ENCODE results near the gene PTPRR. TPM values are rescaled to one million over a fixed set of nuclear protein-coding genes. Genes with fewer than 3 reads are reported as not detected.
"Not testable (repeated sequence)": the region's sequence is repeated elsewhere in the genome, so short reads cannot be mapped to it uniquely, and the experiment has no call there.

The PTPRR gene
- polyA plus RNA-seq, 1 donor from 2014 or later, result not detected

- Mint-ChIP-seq H3K27ac (no peak overlapping the region), H3K4me3 (no peak overlapping the region), H3K27me3 (peaks cover 3% of the 10 kb centered on the region), H3K9me3 (no peaks in the 10 kb centered on the region), H3K36me3 (no peaks in the 10 kb centered on the region), H3K4me1 (peaks cover 0 to 1% (median 0%) of the 10 kb centered on the region in 3 donors)
Observed at GRCh38 chr12:70741256-70741655, 179.3 kb downstream of the PTPRR start.

- Mint-ChIP-seq H3K4me1 (peaks cover 0 to 1% (median 0%) of the 10 kb centered on the region in 3 donors), H3K4me3 (no peak overlapping the region), H3K27me3 (peaks cover 1% of the 10 kb centered on the region), H3K9me3 (no peaks in the 10 kb centered on the region), H3K27ac (no peak overlapping the region), H3K36me3 (no peaks in the 10 kb centered on the region)
Observed at GRCh38 chr12:70739756-70740155, 180.8 kb downstream of the PTPRR start.

DNA sequence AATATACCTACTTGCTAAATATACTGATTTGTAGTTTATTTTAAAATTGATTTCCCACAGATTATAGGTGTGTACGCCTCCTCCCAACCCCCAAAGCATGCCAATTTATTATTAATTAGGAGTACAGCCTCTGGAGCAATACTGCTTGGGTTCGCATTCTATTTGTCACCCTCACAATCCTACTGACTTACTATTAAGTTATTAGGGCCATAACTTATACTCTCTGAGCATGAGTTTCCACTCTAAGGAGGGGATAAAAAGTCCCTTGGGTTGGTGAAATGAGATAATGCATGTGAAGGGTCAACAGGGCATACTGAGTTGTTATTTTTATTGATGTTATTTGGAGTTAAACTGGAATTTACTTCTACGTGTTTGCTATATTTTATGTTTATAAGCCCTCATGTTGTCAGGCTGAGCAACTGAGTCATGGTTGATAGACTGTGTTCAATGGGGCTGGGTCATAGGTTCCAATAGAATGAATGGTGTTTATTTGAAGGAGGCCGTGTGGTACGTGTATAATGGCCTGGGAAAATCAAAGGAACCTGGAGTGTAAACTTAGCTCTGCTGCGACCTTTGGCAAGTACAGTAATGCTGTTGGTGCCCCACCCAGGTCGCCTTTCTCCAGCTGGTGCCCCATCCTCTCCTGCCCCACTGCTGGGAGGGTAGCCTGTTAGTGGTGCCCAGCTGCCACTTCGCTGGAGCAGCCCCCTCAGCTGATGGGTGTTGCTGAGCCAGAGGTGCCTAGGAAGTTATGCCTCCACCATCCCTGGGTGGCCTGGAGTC lies 184.0 kb downstream of the PTPRR start:
- H3K36me3 Mint-ChIP-seq, result no peaks in the 10 kb centered on the region
- peaks cover 0 to 1% (median 0%) of the 10 kb centered on the region in 3 donors for H3K4me1 Mint-ChIP-seq
- no peaks in the 10 kb centered on the region for H3K9me3 Mint-ChIP-seq

GRCh38 chr12:70735197-70735596 lies 185.3 kb downstream of the PTPRR start:
- H3K9me3 Mint-ChIP-seq, H3K27me3 Mint-ChIP-seq, H3K4me3 Mint-ChIP-seq, H3K4me1 Mint-ChIP-seq, H3K36me3 Mint-ChIP-seq, H3K27ac Mint-ChIP-seq: not testable (repeated sequence)

More for the DNA sequence above, 184.0 kb downstream of the PTPRR start:
- Mint-ChIP-seq H3K27me3 (peaks cover 3% of the 10 kb centered on the region), H3K27ac (no peak overlapping the region), H3K4me3 (no peak overlapping the region)

DNA sequence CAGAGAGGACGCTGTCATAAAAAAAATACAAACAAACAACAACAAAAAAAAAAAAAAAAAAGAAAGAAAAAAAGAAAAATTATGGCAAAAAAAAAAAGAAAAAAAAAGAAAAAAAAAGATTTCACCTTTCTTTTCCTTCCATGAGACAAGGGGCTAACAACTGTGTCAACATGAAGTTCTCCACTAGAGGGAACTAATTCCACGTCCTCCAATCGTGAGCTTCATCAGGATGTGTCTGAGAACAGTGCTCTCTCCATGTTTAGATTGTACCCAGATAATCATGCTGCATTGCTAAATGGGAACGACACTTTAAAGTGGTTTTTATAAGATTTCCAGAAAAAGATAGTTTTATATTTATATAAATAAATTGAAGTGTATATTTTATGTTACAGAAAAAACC lies 187.2 kb downstream of the PTPRR start:
- Mint-ChIP-seq H3K27me3 (peaks cover 4% of the 10 kb centered on the region), H3K9me3 (no peaks in the 10 kb centered on the region), H3K4me1 (no peaks in the 10 kb centered on the region), H3K27ac (no peak overlapping the region), H3K36me3 (no peaks in the 10 kb centered on the region), H3K4me3 (no peak overlapping the region)

DNA sequence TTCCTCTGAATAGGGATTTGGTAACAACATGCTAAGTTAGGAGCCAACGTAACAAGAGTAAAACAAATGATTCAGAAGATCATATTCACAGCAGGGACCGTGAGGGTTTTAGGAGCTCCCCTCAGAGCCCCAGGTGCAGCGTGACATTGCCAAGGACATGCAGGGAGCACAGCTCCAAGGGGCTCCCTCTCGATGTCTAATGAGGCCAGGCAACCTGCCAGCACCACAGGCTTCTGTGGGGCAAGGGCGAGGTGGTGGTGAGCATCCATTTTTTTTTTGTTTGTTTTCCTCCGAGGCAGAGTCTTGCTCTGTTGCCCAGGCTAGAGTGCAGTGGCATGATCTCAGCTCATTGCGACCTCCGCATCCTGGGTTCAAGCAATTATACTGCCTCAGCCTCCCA lies 188.3 kb downstream of the PTPRR start:
- no peaks in the 10 kb centered on the region for H3K4me1 Mint-ChIP-seq
- no peaks in the 10 kb centered on the region for H3K36me3 Mint-ChIP-seq
- no peak overlapping the region for H3K4me3 Mint-ChIP-seq
- H3K27ac Mint-ChIP-seq, result no peak overlapping the region
- no peaks in the 10 kb centered on the region for H3K9me3 Mint-ChIP-seq
- peaks cover 3% of the 10 kb centered on the region for H3K27me3 Mint-ChIP-seq

DNA sequence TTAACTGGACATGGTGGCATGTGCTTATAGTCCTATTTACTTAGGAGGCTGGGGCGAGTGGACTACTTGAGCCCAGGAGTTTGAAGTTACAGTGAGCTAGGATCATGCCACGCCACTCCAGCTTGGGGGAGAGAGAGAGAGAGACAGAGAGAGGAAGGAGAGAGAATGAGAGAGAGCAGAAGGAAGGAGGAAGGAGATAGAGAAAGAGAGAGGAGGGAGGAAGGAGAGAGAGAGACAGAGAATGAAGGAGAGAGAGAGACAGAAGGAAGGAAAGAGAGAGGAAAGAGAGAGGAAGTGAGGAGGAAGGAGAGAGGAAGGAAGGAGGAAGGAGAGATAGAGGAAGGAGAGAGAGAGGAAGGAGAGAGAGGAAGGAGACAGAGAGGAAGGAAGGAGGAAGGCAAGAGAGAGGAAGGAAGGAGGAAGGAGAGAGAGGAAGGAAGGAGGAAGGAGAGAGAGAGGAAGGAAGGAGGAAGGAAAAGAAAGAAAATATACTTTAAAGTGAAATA lies 189.8 kb downstream of the PTPRR start:
- Mint-ChIP-seq H3K36me3 (no peaks in the 10 kb centered on the region), H3K4me3 (no peak overlapping the region), H3K27ac (no peak overlapping the region), H3K4me1 (no peaks in the 10 kb centered on the region), H3K27me3 (peaks cover 3% of the 10 kb centered on the region), H3K9me3 (no peaks in the 10 kb centered on the region)

- H3K36me3 Mint-ChIP-seq, result no peaks in the 10 kb centered on the region
- H3K27me3 Mint-ChIP-seq, result no peaks in the 10 kb centered on the region
- peaks cover 0 to 2% (median 1%) of the 10 kb centered on the region in 3 donors for H3K4me1 Mint-ChIP-seq
- no peak overlapping the region for H3K27ac Mint-ChIP-seq
- H3K9me3 Mint-ChIP-seq, result no peaks in the 10 kb centered on the region
- H3K4me3 Mint-ChIP-seq, result no peak overlapping the region
Observed at GRCh38 chr12:70724444-70724843, 196.1 kb downstream of the PTPRR start.

DNA sequence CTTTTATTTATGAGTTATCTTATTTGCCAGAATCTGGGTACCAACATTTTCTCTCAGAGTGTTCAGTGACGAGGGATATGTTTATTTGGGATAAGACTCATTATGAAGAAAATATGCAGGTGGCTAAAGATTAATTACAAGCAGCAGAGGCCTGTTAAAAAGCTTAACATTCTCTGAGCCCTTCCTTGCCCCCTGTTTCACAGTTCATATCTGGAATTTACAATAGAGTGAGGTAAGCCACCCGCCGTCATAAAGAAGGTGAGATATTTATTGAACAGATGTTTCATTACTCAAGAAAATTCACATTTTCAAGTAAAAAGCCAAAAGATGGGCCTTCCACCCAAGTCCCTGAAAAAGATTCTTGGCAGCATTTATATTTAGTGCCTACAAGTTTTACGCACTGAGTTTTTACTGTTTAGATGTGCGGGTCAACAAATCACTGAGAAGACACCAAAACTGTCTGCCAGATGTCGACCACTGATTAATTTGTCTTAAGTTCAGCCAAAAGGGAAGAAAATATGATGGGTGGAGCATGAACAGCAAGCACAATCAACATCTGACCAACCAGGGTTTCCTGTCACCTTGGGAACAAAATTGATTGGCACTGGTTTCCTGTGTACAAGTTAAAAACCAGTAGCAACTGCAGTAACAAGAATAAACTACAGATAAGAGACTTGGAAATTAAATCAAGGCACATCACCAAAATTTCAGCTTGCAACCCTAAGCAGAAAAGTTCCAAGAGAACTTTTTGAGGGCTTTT lies 197.8 kb downstream of the PTPRR start:
- H3K4me1 Mint-ChIP-seq, result peaks cover 0 to 2% (median 1%) of the 10 kb centered on the region in 3 donors
- no peak overlapping the region for H3K4me3 Mint-ChIP-seq
- no peaks in the 10 kb centered on the region for H3K36me3 Mint-ChIP-seq
- H3K27ac Mint-ChIP-seq, result no peak overlapping the region
- no peaks in the 10 kb centered on the region for H3K27me3 Mint-ChIP-seq
- no peaks in the 10 kb centered on the region for H3K9me3 Mint-ChIP-seq

GRCh38 chr12:70721656-70722357 lies 198.7 kb downstream of the PTPRR start:
- peaks cover 4% of the 10 kb centered on the region for H3K27me3 Mint-ChIP-seq
- H3K27ac Mint-ChIP-seq, result no peak overlapping the region
- H3K36me3 Mint-ChIP-seq, result no peaks in the 10 kb centered on the region
- peaks cover 0 to 2% (median 1%) of the 10 kb centered on the region in 3 donors for H3K4me1 Mint-ChIP-seq
- H3K9me3 Mint-ChIP-seq, result no peaks in the 10 kb centered on the region
- no peak overlapping the region for H3K4me3 Mint-ChIP-seq

- no peak overlapping the region for H3K4me3 Mint-ChIP-seq
- H3K36me3 Mint-ChIP-seq, result no peaks in the 10 kb centered on the region
- H3K4me1 Mint-ChIP-seq, result peaks cover 0 to 2% (median 1%) of the 10 kb centered on the region in 3 donors
- peaks cover 4% of the 10 kb centered on the region for H3K27me3 Mint-ChIP-seq
- no peaks in the 10 kb centered on the region for H3K9me3 Mint-ChIP-seq
- no peak overlapping the region for H3K27ac Mint-ChIP-seq
Observed at GRCh38 chr12:70721216-70721615, 199.3 kb downstream of the PTPRR start.

DNA sequence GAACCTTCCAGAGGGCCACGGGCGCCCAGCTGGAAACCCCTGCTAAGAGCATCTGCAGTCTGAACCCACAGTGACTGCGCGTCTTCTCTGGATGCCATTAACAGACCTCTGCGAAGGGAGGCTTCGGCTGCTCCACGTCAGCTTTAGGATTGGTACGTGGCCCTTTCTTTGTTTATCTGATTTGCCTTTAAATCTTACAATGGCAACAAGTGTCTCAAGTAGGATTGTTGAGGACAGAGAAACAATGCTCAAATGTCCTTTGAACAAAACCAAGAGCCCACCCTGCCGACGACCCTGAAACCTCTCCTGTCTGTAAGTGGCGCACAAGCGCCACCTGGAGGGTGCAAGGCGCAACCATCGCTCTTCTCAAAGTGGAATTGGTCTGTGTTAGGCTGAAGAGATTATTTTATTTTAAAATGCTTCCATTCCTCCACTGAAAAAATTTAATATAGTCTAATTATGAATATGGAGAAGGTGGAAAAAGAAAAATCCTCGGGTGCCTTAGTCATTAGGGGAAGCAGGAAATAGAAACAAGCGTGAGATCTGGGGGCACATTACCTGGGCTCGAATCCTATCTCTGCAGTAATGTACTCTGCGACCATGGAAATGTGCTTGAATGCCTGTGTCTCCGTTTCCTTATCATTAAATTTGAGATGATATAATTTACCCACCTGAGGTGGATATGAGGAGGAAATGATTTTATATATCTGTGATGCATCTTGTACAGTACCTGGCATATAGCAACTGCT lies 200.7 kb downstream of the PTPRR start:
- Mint-ChIP-seq H3K4me1 (peaks cover 0 to 2% (median 1%) of the 10 kb centered on the region in 3 donors), H3K9me3 (no peaks in the 10 kb centered on the region), H3K27me3 (peaks cover 4% of the 10 kb centered on the region), H3K4me3 (peak overlapping the region in 2 of 4 donors; percentile 30 to 67), H3K36me3 (no peaks in the 10 kb centered on the region), H3K27ac (no peak overlapping the region)

GRCh38 chr12:70719071-70719470 lies 201.5 kb downstream of the PTPRR start:
- Mint-ChIP-seq H3K4me3 (no peak overlapping the region), H3K27ac (peak overlapping the region in 1 of 3 donors; percentile 12), H3K27me3 (peaks cover 4% of the 10 kb centered on the region), H3K9me3 (no peaks in the 10 kb centered on the region), H3K4me1 (peaks cover 0 to 2% (median 1%) of the 10 kb centered on the region in 3 donors), H3K36me3 (no peaks in the 10 kb centered on the region)

DNA sequence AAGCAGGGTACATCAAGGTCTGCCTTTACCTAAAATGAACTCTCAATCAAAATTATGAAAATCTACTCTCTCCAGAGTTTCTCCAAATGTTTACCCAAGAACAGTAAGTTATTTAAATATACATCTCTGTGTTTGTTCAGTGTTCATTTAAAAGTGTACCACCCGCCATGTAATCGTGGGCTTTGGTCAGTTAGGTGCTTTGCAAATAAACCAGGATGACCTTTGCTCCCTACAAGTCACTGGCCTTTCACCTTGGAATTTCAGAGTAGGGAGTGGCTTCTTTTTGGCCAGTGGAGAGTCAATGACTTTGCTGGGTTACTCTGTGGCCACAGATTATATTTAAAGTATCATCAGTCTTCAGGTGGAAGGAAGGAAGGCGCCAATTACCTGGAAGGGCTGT lies 208.7 kb downstream of the PTPRR start:
- Mint-ChIP-seq H3K27ac (no peak overlapping the region), H3K27me3 (no peaks in the 10 kb centered on the region), H3K36me3 (no peaks in the 10 kb centered on the region), H3K4me3 (no peak overlapping the region), H3K4me1 (no peaks in the 10 kb centered on the region), H3K9me3 (peaks cover 0 to 2% (median 0%) of the 10 kb centered on the region in 3 donors)

Data from IgD-negative memory B cell (primary cell).